SK-N-DZ (cell line): ENCODE measurements around the gene NCS1.

Source experiments
- DNase-seq: peaks from one replicate; pipeline ENCODE4 v3.0.0-alpha.2; 2015; ENCODE audit warnings: low spot score

NCS1 gene

GRCh38 chr9:130147198-130147597 is 25.0 kb upstream of the NCS1 start:
- no peak for DNase-seq

DNA sequence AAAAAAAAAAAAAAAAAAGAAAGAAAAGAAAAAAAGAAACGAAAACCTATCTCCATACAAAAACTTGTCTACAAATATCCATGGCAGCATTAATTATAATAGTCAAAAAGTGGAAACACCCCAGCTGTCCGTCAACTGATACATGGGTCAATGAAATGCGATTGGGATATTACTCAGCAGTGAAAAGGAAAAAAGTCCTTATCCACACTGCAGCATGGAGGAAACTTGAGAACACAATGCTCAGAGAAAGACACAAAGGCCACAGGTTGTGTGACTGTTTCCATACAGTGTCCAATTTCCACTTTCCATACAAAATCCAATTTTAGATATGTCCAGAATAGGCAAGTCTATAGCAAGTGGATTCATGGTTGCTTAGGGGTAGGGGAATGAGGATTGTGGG is 24.3 kb upstream of the NCS1 start:
- no peak for DNase-seq

DNA sequence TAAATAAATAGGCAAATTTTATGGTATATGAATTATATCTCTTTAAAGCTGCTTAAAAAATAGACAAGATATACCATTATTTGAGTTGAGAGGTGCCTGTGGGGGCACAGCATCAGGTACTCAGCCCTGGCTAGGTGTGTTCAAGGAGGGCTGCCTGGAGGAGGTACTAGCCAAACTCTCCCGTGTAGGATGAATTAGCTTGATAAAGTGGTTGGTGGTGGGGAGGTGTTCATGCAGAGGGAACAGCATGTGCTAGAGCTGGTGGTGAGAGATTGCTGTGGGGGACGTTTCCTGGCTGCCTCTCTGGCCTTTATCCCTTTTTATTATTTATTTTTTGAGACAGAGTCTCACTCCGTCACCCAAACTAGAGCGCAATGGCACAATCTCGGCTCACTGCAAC is 23.2 kb upstream of the NCS1 start:
- DNase-seq, result no peak

GRCh38 chr9:130149654-130150286 is 22.4 kb upstream of the NCS1 start:
- no peak for DNase-seq

DNA sequence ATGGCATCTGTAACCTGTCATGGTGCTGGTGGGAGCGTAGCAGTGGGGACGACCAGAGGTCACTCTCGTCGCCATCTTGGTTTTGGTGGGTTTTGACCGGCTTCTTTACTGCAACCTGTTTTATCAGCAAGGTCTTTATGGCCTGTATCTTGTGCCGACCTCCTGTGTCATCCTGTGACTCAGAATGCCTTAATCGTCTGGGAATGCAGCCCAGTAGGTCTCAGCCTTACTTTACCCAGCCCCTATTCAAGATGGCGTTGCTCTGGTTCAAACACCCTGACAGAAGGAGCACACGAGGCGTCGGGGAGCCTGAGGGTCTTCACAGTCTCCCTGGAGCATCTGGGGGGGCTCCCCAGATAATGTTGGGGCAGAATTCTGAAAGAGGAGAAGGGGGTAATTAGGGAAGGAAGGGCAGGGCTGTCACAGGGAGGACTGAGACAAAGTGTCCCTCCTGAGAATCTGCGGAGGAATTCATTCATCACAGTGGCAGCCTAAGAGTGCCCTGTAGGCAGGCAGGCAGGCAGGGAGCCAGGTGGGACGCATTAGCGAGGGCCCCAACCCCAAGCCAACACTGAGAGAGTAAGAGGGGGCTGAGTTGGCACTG is 21.3 kb upstream of the NCS1 start:
- DNase-seq, result no peak

- DNase-seq, result no peak
Measured at GRCh38 chr9:130154816-130155215, 17.4 kb upstream of the NCS1 start.

- DNase-seq, result no peak
Measured at GRCh38 chr9:130155647-130156046, 16.6 kb upstream of the NCS1 start.

- DNase-seq, result no peak
Measured at GRCh38 chr9:130156672-130157071, 15.5 kb upstream of the NCS1 start.

- no peak for DNase-seq
Measured at GRCh38 chr9:130157079-130157478, 15.1 kb upstream of the NCS1 start.

DNA sequence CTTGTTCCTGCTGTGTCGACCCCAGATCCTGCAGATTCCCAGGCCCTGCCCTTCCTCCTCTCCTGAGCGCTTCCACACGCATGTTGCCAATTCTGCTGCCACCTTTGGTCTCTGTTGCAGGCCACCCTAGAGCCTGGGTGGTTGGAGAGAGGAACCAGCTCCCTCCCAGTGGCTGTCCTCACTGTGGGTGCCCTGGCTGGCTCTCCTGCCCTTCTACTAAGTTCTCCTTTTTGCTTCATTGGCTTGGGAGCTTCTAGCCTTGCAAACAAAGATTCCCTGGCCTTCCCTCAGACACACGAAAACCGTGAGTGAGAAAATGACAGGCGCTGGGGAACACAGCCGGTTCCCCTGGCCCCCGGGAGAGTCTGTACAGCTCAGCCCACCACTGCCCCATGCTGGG is 14.2 kb upstream of the NCS1 start:
- DNase-seq, result no peak

GRCh38 chr9:130159057-130159456 is 13.1 kb upstream of the NCS1 start:
- DNase-seq, result no peak

DNA sequence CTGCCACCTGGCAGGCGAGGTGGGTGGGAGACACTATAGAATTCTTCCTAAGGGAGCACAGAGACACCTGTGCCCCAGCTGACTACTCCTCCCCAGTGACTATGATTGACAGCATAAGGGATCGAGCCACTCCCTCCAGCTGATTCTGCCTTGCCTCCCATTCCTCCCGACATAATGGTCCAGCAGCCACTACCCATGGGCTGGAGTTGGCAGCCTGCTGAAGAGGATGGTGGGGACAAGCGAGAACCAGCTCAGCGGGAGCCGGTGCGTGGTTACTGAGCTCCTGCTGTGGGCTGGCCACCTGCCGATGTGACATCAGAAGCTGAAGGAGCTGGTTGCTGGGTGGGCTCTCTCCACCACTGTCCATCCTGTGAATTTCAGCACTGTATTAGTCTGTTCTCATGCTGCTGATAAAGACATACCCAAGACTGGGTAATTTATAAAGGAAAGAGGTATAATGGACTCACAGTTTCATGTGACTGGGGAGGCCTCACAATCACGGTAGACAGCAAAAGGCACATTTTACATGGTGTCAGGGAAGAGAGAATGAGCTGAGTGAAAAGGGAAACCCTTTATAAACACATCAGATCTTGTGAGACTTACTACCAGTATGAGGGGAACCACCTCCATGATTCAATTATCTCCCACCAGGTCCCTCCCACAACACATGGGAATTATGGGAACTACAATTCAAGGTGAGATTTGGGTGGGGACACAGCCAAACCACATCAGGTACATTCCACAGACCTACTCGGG is 12.1 kb upstream of the NCS1 start:
- DNase-seq, result no peak

DNA sequence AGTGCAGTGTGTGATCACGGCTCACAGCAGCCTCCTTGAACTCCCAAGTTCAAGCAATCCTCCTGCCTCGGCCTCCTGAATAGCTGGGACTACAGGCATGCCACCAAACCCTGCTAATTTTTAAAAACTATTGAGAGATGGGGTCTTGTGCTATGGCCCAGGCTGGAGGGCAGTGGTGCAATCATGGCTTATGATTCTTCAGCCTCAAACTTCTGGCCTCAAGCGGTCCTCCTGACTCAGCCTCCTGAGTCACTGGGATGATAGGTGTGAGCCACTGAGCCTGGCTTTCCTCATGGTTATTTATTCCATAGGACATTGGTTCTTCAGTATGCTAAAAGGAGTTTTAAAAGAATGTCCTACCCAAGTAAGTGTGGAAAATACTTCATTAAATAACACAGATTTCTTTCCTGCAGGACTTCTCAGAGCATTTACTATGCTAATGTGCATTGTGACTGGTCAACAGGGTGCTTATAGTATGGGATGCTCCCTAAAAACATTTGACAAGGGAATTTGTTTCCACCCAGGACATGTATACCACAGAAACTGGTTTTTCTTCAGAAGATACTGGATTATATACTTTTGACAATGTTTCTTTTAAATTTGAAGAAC is 11.2 kb upstream of the NCS1 start:
- no peak for DNase-seq

DNA sequence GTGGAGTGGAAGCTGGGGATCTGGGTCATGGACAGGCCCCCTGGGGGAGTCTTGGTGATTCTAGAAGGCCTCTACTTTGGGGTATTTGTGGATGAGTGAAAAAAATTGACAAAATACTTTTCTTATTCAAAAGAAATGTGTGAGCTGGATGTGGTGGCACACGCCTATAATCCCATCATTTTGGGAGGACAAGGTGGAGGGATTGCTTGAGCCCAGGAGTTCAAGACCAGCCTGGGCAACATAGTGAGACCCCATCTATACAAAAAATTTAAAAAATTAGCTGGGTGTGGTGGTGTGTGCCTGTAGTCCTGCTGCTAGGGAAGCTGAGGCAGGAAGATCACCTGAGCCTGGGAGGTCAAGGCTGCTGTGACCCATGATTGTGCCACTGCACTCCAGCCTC is 6.6 kb upstream of the NCS1 start:
- no peak for DNase-seq

GRCh38 chr9:130166399-130166798 is 5.8 kb upstream of the NCS1 start:
- no peak for DNase-seq

DNA sequence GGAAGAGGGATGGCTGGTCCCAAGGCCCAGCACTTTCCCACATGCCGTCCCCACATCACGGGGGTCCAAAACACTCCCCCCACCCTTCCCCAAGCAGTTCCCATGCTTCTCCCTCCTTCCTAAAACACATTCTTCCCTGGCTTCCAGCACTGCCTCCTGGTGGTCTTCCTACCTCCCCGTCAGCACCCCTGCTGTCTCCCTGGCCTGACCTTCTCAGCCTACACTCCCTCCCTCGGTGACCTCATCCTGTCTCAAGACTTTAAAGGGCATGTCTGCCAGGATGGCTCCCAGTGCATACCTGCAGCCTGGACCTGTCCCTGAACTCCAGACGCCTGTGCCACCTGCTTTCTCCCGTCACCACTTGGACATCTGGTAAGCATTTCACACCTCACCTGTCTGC is 4.3 kb upstream of the NCS1 start:
- no peak for DNase-seq

- DNase-seq, result peak; percentile 40
Measured at GRCh38 chr9:130171226-130172148, 717 bp upstream of the NCS1 start.

GRCh38 chr9:130172858-130173665 is 858 bp downstream of the NCS1 start:
- no peak for DNase-seq

DNA sequence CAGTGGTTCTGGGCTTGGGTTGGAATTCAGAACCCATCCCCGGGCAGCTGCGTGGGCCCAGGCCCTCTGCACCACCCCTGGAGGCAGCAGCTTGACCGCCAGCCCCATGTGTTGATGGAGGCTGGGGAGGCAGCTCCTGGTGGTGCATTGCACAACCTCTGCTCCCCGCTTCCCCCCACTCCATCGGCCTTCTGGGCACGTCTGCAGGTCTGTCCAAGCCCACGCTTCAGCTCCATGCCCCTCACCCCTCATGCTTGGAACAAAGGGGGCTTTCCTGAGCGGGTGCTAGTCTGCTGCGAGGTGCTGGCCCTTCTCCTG is 1.4 kb downstream of the NCS1 start:
- no peak for DNase-seq

DNA sequence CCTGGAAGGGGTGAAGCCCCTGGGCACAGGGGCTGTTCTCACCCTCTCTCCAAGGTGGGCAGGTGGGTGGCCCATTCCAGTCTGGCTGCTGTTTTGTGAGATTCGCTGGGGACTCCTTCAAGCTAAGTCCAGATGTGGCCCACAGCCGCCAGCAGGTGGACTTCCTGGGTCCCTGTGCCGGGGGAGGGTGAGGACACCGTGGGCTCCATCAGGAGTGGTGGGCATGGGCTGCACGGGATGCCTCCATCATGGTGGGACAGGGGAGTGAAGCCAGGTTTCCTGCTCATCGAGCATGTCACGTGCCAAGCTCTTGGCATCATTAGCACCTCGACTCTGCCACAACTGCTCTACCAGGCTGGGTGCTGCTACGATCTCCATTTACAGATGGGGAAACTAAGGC is 1.8 kb downstream of the NCS1 start:
- no peak for DNase-seq

- DNase-seq, result no peak
Measured at GRCh38 chr9:130174920-130175321, 2.7 kb downstream of the NCS1 start.
